Mucosa of gallbladder (tissue), 1 donor: ENCODE data around the gene PRTFDC1. TPM values are rescaled to one million over a fixed set of nuclear protein-coding genes. Genes with fewer than 3 reads are reported as not detected.
"Not testable (repeated sequence)": the region's sequence is repeated elsewhere in the genome, so short reads cannot be mapped to it uniquely, and the experiment has no call there.

Experiments used
- DNase-seq: peaks from one replicate; pipeline ENCODE4 v3.0.0-alpha.2; 2020; ENCODE audit warnings: low spot score
- total RNA-seq: library from RNA; stranded (reverse); gene quantifications from one replicate; pipeline ENCODE4 v1.2.1, GENCODE V29; 2021
- donor health status: DM: no; HTN: no; CAD: no.

PRTFDC1 gene
- total RNA-seq, 1 donor from 2014 or later: 12.0 TPM

DNA sequence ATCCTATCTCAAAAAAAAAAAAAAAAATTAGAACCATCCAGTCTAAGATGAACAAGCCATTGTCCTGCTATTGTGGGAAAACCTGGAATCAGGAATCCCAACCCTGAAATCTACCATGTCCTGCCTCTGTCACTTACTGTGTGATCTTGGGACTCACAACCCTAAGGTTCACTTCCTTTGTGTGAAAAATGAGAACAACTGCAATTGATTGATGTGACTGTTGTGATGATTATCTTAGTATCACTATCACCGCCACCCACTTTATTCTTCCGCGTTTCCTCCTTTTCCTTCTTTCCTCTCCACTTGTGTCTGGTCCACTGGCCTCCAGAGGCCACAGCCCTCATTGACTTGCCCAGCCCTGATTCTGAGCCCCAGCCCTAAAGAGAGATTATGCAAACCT is 12.6 kb upstream of the PRTFDC1 start:
- DNase-seq: no peak

DNA sequence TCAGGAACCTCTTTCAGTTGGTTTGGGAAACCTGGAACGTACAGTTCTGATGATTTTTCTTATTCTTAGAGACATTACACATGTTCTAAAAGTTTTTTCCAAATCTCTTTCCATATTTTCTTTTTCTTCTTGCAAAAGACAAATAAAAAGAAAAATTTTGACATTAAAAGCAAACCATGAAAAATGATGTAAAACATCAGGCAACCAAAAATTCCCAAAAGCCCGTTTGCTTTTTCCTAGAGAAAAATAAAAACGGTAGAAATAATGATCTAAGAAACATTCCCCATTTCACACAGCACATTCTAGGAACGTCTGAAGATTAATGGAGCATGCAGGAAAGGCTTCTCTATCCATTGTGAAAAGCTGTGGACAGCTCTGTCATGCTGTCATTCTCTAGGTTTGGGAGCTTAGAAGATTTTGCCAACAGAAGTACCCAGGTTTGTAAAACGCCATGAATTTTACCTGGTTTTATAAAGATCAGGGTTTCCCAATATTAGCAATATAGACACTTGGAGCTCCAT is 11.2 kb upstream of the PRTFDC1 start:
- no peak for DNase-seq

DNA sequence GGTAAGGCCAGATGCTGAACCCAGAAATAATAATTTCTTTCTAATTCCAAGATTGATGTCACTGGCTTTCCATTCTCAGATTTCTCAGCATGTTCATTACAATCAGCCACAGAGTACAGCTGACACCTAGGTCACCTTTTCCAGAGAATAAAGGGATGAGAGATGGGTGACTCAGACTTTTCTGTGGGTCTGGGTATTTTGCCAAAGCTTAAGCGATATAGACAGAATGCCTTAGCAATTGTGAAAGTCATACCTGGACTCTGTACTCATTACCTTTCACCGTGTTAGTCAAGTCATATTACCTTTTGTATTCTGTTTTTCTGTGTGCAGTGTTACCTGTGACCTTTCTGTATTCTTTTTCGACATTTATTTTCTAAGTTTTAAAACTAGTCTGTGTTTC is 10.6 kb upstream of the PRTFDC1 start:
- DNase-seq: peak; percentile 71

DNA sequence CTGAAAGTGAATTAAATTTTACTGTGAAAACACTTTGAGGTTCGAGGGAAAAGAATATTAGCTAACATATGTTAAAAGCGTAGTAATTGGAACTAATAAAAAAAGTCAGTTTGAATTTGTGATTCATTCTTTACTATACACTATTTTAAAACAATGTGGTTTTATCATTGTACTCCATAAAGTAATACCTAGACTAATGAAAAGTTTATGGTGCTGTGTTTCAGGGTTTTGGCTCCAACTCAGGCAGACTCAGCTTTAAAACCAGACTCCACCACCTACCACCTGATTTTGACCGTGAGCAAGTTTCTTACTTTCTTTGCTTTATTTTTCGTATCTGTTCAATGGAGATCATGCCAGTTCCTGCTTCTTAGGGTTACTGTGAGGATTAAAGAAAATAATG is 9.2 kb upstream of the PRTFDC1 start:
- no peak for DNase-seq

DNA sequence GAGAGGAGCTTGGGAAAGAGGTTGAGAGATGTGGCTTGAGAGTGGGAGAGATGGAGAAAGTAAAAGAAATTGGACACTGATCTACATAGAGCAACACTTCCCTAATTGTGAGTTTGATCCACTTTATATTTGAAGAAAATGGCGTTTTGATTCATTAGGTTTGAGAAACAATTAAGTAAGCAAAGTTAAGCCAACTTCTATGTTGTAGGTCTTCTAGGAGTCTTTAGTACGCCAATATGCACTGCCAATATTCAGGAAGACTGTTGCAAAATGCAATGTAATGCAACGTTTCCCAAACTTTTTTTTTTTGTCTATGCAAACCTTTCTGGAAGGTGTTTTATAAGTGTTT is 7.0 kb upstream of the PRTFDC1 start:
- no peak for DNase-seq

DNA sequence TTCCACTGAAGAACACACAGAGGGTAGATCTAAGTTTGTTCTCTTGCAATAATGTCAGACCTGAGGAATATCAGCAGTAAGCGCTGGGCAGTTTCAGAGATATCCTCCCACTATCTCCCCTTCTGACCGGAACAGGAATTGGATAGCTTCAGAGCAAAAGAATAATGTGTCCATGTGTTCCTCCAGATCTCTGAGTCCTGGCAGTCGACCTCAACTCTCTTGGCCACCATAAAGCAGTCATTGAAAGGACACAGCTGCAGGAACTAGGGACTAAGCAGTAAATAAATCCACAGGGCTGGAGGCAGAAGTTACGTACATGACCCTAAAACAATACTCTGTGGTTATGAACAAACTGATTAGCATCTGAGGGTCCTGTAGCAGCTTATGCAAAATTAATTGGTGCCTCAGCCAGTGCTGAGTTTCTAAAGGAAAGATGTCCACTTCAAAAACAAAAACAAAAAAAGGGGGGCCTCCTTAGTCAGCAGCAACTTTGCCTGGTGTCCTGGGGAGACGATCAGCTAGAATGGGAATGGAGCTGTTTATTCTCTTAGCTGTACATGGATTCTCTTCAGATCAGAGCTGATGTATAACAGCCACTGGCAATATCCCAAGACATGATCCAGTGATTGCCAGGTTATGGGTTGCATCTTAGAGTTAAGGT is 6.4 kb upstream of the PRTFDC1 start:
- DNase-seq: peak; percentile 31

DNA sequence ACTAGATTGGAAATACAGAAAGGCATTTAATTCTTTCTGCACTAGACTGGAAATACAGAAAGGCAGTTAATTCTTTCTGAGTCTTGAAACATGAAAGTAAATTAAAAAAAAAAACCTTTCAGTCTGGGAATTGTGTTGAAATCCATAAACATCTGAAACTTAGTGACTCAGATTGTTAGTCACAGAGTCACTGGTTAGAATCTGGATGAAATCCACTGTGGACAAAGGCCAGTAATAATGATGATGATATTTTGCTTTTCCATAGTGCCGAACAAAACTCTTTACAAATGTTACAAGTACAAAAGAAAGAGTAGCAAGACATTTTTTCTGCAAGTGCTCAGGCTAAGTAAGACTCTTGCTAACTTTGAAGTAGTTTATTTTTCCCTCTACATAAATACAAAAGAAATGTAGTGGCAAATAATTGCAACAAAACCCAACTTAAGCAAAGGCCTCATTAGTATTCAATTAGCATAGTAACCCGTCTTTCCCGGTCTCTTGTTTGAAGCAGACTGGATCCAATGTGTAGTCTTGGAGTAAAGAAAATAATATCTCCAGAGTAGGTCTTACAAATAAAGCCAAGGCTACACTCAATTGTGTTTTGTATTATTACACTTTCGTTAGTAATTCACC is 5.8 kb upstream of the PRTFDC1 start:
- DNase-seq: no peak

DNA sequence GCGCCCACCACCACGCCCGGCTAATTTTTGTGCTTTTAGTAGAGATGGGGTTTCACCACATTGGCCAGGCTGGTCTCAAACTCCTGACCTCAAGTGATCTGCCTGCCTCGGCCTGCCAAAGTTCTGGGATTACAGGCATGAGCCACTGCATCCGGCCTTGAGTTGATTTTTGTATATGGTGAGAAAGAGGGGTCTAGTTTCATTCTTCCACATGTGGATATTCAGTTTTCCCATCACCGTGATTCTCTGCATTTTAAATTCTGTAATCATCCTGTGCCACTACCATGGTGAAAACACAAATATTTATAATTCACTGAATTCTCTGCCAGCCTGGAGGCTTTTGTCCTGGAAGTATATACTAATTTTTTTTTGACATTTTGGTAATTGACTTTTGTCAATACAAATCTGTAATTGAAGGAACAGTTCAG is 5.2 kb upstream of the PRTFDC1 start:
- DNase-seq: not testable (repeated sequence)

DNA sequence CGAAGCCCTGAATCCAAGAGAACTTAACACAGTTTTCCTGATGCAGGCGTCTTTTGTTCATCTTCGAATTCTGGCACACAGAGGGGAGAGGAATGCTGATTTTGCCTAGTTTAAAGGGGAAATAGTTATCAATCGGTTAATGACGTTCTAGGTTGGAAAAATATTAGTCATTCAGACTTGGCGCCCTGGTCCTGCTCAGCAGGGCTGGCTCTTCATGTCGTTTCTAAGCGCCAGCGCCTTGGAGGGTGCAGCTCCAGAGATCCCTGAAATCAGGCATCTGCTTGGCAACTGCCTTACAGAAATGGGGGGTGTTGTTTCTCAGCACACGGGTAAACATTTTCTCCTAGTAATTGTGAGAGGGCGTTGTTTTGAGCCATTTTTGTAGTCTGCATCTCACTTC is 1.3 kb upstream of the PRTFDC1 start:
- no peak for DNase-seq

DNA sequence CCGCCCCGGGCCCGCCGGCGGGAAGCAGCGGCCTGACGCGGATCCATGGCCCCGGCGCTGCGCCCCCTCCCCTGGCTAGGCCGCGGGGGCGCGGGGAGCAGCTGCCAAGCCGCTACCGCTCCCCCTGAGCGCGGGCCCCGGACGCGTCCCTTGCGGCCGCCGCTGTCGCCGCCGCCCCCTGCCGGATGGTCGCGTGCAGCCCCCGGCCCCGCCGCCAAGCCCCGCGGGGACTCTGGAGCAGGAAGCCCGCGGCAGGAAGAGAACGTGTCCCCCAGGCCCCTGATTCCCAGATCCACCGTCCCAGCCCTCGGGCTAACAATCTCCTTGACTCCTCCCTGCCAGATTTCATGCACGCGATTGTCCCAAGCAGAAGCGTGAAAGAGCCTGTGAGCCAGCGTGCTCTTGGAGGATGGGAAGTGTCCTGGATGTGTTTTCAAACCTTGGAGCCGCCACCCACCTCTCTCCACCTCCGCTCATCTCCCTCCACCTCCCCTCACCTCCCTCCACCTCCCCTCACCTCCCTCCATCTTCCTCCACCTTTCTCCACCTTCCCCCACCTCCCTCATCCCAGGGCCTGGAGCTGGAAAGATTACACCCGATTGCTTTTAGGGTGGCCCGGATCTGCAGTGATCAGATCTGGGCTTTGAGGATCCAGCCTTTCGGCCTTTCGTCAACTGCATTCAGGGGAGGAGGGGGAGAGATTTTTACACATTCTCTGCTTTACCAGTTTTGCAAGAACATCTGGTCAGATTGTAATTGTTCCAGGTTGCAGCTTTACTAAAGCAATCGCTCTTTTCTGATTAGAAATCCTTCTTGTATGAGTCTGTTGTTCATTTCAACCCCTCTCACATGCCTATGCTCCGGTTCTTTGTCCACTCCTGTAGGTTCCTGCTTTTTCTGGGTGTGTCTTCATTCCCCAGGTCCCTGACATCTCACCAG is 570 bp upstream of the PRTFDC1 start:
- peak; percentile 19 for DNase-seq

DNA sequence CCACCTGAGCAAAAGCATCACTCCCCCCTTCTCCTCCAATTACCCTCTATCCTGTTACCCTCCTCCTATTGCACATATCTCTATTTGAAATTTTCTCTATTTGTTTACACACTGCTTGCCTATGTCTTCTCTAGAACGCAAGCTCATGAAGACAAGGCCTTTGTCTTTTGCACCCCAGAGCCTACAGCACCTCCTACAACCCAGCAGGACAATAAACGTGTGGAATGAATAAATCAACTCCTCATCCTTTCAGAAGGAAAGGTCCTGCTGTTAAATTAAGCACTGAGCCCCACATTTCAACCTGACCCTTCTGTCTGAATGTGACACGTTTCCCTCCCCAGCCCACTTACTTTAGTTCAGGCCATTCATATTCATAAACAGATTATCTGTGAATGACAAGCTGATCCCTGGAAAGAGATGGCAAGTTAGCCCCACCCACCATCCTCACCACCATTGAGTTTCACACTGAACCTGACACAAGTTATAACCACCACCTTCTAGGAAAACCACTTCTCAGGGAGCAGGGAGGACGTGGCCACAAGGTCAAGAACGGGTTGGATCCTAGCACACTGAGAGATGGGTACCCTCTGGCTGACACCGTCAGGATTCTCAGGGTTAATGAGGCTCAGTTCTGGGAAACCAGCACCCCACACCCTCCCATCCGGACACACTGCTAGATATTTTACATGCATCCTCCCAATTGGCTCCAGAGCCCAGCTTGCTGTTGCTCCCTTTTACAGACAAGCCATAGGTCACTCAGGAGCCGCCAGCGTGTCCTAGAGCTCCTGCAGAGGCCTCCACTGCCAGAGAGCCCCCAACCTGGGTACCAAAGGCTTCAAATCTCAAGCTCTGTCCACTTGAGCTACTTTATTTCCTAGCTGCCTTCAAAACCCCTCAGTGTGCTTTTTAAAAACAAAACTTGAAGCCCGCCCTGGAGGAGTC is 934 bp downstream of the PRTFDC1 start:
- no peak for DNase-seq

DNA sequence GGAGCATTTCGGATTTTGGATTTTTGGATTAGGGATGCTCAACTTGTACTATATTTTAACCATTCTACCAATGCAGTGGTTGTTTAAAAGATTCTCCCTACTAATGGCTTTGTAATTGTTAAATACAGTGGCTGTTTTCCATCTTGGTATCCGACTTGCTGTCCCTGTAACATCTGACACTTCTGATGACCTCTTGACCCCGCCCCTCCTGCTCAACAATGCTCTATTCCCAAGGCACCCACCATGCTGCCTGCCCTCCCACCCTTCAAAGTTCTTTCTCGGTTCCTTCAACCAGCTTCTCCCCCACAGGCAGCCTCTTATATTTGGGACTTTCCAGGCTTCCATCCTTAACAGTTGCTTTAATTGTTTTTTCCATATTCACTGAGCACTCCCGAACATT is 2.0 kb downstream of the PRTFDC1 start:
- no peak for DNase-seq

DNA sequence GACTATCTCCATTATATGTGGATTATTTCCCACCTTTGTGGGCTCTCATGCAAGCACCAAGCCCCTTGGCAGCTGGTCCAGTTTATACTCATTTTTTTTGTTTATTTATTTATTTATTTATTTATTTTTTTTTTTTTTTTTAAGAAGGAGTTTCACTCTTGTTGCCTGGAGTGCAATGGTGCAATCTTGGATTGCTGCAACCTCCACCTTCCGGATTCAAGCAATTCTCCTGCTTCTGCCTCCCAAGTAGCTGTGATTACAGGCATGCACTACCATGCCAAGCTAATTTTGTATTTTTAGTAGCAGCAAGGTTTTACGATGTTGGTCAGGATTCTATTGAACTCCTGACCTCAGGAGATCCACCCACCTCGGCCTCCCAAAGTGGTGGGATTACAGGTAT is 2.8 kb downstream of the PRTFDC1 start:
- no peak for DNase-seq

DNA sequence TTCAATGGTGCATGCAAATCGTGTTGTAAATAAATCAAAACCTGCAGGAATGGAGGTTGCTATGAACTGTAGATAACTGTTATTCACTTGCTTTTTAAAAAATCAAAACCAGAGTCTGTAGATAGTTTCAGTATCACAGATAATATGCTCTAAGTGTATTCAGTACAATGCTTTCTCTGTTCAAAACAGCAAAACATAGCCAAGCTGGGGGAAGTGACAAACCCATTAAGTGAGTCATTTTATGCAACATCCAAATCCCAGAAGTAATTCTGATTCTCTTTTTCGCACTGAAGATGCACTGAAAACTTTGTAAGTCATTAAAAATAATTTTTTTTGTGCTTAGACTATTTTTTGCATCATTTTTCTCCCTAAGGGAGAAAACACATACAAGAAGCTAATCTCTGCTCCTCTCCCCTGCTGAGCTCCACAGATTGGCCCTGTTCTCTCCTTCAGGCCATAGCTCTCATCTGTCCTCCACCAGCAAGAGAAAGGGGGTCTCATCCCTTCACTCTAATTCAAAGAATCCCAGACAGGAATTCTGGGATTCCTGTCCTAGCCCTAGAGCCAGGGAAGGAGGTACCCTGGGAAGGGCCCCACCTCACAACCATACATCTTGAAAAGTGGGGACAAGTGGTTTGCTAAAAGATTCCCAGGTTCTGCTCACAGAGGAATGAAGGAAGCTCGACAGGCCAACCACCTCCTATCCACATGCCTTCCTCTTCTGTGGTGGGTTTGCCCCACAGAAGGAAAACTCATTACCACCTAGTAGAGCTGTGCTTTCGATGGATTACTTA is 4.9 kb downstream of the PRTFDC1 start:
- DNase-seq: no peak

DNA sequence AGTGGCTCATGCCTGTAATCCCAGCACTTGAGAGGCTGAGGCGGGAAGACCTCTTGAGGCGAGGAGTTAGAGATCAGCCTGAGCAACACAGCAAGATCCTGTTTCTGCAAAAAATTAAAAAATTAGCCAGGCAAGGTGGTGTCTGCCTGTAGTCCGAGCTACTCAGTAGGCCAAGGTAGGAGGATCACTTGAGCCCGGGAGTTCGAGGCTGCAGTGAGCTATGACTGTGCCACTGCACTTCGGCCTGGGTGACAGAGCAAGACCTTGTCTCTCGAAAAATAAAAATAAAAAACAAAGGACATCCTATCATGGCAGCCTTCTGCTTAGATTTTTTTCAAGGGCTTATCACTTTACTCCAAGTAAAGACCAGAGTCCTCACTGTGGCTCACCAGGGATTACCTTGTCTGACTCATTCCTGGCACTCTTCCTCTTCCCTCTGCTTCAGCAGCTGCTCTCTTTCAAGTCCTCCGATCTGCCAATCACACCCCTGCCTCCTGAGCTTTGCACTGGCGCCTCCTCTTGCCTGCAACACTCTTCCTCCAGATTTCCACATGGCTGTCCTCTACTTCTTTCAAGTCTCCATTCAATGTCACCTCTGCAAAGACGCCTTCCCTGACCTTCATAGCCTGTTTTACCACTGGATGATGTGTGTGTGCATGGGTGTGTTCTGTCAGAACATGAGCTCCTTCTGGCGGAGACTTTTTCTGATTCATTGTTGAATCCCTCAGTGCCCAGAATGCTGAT is 7.7 kb downstream of the PRTFDC1 start:
- DNase-seq: peak; percentile 74

DNA sequence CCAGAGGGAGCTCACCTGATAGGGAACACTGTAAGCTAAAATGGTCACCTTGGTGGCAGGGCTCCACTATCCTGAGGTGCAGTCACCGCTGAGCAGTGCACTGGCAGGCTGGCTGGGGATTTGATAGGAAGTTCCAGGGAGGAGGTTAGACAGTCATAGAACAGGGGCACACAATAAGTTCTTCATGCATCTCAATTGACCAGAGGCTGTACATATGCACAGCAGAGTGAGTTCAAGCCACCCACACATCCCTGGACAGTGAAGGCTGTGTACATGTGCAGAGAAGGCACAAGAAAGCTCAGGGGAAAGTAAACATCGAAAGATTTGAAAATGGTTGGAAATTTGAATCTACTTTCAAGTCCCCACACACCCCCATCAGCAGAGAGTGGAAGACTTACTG is 13.9 kb downstream of the PRTFDC1 start:
- DNase-seq: no peak

DNA sequence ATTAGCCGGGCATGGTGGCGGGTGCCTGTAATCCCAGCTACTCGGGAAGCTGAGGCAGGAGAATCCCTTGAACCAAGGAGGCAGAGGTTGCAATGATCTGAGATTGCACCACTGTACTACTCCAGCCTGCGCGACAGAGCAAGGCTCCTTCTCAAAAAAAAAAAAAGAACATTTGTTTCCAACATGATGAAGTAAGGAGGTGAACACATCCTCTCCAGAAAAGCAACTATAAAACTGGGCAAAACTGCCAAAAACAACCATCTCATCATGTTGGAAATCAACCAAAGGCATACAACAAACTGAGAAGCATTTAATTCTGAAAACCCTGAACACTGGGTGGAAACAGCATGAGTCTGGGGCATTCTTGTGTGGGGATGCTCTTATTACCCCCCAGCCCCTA is 14.3 kb downstream of the PRTFDC1 start:
- no peak for DNase-seq

DNA sequence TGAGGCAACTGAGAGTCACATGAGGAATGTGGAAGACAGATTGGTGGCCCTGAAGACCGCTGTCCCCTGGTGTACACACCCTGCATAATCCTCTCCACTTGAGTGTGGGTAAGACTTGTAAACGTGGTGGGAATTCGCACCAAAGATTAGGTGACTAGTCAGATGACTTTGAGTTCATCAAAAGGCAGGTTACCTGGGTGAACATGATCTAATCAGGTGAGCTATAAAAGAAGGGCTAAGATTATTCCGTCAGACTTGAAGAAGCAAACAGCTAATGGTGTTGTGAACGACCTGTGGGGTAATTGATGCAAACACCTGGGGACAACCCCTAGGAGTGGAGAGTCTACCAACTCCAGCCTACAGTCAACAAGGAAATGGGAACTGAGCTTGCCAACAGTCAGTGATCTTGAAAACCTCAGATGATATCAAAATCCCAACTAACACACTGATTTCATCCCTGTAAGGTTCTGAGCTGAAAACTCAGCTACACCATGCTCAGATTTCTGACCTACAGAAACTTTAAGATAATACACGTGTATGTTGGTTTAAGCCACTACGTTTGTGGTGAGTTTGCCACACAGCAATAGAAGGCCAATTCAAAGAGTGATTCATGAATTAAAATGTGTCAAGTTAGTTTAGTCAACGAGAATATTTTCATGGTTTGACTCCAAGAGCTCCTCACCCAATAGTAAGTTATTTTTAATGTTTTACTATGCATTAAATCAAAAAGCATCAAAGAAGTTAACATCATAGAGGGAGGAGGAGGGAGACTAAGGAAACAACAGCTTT is 16.7 kb downstream of the PRTFDC1 start:
- no peak for DNase-seq

DNA sequence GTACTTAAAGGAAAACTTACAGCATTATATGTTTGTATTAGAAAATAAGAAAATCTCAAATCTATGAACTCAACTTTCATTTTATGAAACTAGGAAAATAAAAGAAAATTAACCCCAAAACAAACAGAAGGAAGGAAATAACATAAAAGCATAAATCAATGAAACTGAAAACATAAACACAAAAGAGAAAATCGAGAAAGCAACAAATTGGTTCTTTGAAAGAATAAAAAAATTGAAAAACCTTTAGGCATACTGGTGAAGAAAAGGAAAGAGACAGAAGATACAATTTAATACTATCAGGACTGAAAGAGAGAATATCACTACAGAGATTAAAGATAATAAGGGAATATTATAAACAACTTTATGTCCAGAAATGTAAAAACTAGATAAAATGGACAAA is 21.2 kb downstream of the PRTFDC1 start:
- no peak for DNase-seq
